ENCODE measurements around the gene RNF222. TPM values are rescaled to one million over a fixed set of nuclear protein-coding genes. Genes with fewer than 3 reads are reported as not detected.
"Not testable (repeated sequence)": the region's sequence is repeated elsewhere in the genome, so short reads cannot be mapped to it uniquely, and the experiment has no call there.

RNF222 gene
- total RNA-seq, 1 donor from 2014 or later = 2.5 TPM

GRCh38 chr17:8353736-8354135 lies 43.9 kb downstream of the RNF222 start:
- Histone ChIP-seq H3K4me1 (no peaks in the 10 kb centered on the region), H3K4me3 (no peak overlapping the region), H3K27ac (no peak overlapping the region), H3K36me3 (no peaks in the 10 kb centered on the region), H3K27me3 (no peaks in the 10 kb centered on the region), H3K9me3 (no peaks in the 10 kb centered on the region)
- intact Hi-C loops (cut with DNase I) = no loop called here
- DNase-seq (ENCODE audit: extremely low spot score in 2 of 2) = no peak
- no peak for TF ChIP-seq POLR2AphosphoS5 (IDR thresholded peaks at IDR 0.05; ENCODE audit: insufficient read depth in 1 of 2, low read depth in 1 of 2)
- TF ChIP-seq, protein P1, sequence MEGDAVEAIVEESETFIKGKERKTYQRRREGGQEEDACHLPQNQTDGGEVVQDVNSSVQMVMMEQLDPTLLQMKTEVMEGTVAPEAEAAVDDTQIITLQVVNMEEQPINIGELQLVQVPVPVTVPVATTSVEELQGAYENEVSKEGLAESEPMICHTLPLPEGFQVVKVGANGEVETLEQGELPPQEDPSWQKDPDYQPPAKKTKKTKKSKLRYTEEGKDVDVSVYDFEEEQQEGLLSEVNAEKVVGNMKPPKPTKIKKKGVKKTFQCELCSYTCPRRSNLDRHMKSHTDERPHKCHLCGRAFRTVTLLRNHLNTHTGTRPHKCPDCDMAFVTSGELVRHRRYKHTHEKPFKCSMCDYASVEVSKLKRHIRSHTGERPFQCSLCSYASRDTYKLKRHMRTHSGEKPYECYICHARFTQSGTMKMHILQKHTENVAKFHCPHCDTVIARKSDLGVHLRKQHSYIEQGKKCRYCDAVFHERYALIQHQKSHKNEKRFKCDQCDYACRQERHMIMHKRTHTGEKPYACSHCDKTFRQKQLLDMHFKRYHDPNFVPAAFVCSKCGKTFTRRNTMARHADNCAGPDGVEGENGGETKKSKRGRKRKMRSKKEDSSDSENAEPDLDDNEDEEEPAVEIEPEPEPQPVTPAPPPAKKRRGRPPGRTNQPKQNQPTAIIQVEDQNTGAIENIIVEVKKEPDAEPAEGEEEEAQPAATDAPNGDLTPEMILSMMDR (IDR thresholded peaks at IDR 0.05) = no peak
- no peak for TF ChIP-seq POLR2A (IDR thresholded peaks at IDR 0.05)

GRCh38 chr17:8350339-8350738 lies 47.3 kb downstream of the RNF222 start:
- no peaks in the 10 kb centered on the region for H3K9me3 ChIP-seq
- no peak overlapping the region for H3K27ac ChIP-seq
- peaks cover 6% of the 10 kb centered on the region for H3K4me1 ChIP-seq
- H3K36me3 ChIP-seq = no peaks in the 10 kb centered on the region
- H3K4me3 ChIP-seq = no peak overlapping the region
- intact Hi-C loops (cut with DNase I) = no loop called here
- no peak for DNase-seq (ENCODE audit: extremely low spot score in 2 of 2)
- no peak for TF ChIP-seq POLR2AphosphoS5 (IDR thresholded peaks at IDR 0.05; ENCODE audit: insufficient read depth in 1 of 2, low read depth in 1 of 2)
- TF ChIP-seq, protein P1 (IDR thresholded peaks at IDR 0.05) = no peak
- no peak for TF ChIP-seq POLR2A (IDR thresholded peaks at IDR 0.05)
- H3K27me3 ChIP-seq = no peaks in the 10 kb centered on the region

GRCh38 chr17:8347001-8347400 lies 50.6 kb downstream of the RNF222 start:
- DNase-seq (ENCODE audit: extremely low spot score in 2 of 2); intact Hi-C loops (cut with DNase I); H3K9me3 ChIP-seq; H3K36me3 ChIP-seq; H3K27me3 ChIP-seq; H3K4me3 ChIP-seq; H3K27ac ChIP-seq; H3K4me1 ChIP-seq: not testable (repeated sequence)

- TF ChIP-seq, protein P1 (IDR thresholded peaks at IDR 0.05) = no peak
- peak in 1 of 2 donors; percentile 13 for TF ChIP-seq POLR2AphosphoS5 (IDR thresholded peaks at IDR 0.05; ENCODE audit: insufficient read depth in 1 of 2, low read depth in 1 of 2)
- no peaks in the 10 kb centered on the region for H3K9me3 ChIP-seq
- H3K27me3 ChIP-seq = no peaks in the 10 kb centered on the region
- peaks cover 6% of the 10 kb centered on the region for H3K4me1 ChIP-seq
- H3K36me3 ChIP-seq = no peaks in the 10 kb centered on the region
- H3K27ac ChIP-seq = no peak overlapping the region
- H3K4me3 ChIP-seq = no peak overlapping the region
- no peak for DNase-seq (ENCODE audit: extremely low spot score in 2 of 2)
- intact Hi-C loops (cut with DNase I) = no loop called here
These were observed 51.5 kb downstream of the RNF222 start for GRCh38 chr17:8345951-8346665.

- intact Hi-C loops (cut with DNase I) = no loop called here
These were observed 52.5 kb downstream of the RNF222 start for GRCh38 chr17:8345052-8345690.

More at GRCh38 chr17:8345052-8345690, 52.5 kb downstream of the RNF222 start:
- no peak overlapping the region for H3K27ac ChIP-seq
- TF ChIP-seq POLR2A (IDR thresholded peaks at IDR 0.05) = no peak
- no peak for TF ChIP-seq POLR2AphosphoS5 (IDR thresholded peaks at IDR 0.05; ENCODE audit: insufficient read depth in 1 of 2, low read depth in 1 of 2)
- TF ChIP-seq, protein P1 (IDR thresholded peaks at IDR 0.05) = no peak
- H3K9me3 ChIP-seq = no peaks in the 10 kb centered on the region
- H3K36me3 ChIP-seq = no peaks in the 10 kb centered on the region
- peaks cover 6% of the 10 kb centered on the region for H3K4me1 ChIP-seq
- DNase-seq (ENCODE audit: extremely low spot score in 2 of 2) = no peak
- H3K4me3 ChIP-seq = no peak overlapping the region
- H3K27me3 ChIP-seq = no peaks in the 10 kb centered on the region
